Stimulated activated CD8-positive, alpha-beta memory T cell treated with anti-CD3 and anti-CD28 coated beads, Interleukin-12 subunit alpha, Interleukin-12 subunit beta, amount 100 ng/mL, for 24 hours (primary cell): Measurements from ENCODE around the gene METAP1D.

Experiments used
- DNase-seq: peaks from one replicate; pipeline ENCODE4 v3.0.0-alpha.2; 2020; ENCODE audit errors: extremely low read depth

The METAP1D gene

DNA sequence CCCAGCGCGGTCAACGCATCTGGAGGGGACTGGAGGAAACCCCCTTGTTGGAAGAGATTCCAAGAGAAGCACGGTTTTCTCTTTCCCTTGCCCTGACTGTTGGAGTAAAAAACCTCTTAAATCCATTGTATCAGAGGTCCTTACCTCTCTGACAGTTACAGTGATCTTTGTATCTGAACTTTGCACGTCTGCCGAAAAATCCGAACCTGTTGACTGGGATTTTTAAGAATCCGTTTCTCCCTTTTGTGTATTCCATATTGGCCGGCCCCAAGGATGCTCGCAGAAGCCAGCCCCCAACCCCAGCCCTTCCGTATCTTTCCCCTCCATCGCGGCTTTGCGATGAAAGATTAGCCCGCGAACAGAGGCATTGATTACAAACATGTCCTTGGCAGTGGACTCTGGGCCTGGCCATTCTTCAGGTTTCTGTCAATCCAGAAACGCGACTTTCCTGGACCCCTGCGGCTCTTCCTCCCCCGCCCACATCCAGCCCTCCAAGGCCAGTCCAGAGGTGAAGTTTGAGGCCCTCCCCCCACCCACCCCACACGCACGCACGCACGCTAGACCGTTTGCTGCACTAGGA, 81.0 kb downstream of the METAP1D start:
- no peak for DNase-seq

DNA sequence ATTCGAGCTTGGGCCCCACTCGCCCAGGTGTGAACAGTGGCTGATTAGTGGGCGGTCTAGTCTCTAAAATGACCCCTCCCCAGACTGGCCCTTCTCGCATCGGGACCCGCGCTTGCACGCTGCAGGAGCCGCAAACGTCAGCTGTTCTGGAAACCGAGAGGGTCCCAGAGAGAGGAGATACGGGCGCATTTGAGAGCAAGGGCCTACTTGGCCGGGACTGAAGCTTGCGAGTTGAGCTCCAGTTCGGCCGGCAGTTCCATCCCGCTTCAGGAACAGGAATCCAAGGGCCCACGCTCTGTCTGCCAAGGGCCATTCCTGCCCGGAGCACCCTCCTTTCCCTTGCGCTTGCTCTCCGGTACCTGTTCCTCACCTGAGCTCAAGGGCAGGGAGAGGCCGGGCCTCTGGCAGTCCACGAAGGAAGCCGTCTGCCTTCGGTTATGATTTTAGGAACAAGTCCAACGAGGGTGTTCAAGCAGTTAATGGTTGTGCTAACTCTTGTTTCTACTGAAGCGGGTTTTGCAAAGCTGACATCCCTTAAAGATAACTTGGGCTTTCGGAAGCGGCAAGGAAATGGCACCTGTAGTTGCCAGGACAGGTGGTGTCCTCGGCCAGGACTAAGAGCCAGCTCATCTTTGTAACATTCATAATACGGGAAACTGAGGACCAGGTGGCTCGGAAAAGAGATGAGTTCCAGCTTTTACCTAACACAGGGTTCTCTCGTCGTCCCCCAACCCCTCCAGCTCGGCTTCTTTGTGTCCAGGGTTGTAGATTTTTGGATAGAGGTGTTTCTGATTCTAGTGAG, 81.7 kb downstream of the METAP1D start:
- no peak for DNase-seq

DNA sequence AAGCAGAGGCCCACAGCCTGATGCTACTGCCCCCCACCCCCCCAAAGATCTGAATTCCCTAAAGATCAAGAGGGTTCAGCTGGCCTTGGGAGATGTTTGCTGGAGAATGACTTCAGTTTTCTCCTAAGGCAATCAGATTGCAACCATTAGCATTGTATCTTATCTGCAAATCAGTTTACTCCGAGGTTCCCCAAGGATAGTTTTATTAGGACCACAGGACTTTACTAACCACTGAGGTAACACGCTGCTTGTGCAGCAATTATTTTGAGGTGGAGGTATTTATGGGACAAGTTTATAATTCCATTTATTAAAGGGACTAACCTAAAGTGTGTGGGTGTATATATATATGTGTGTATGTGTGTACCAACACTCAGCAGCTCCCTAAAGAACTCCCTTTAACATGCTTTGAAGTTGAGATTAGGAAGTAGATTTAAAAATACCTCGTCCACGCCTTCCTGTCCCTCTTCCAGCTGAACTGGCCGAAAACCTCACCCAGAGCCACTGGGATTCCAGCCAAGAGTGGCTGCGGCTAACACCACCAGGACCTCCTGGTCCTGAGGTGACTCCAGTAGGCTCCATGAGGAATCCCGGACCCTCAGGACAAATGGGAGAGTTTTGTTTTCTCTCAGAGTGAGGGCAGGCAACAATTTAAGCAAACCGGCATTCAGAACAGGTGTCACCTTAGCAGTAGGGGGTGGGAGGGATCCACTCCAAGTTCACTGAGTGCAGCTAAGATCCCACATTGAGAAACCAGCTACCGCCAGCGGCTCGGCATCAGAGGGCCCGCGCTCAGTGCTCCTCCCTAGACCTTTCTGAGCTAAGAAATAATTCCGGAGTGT, 82.6 kb downstream of the METAP1D start:
- no peak for DNase-seq

DNA sequence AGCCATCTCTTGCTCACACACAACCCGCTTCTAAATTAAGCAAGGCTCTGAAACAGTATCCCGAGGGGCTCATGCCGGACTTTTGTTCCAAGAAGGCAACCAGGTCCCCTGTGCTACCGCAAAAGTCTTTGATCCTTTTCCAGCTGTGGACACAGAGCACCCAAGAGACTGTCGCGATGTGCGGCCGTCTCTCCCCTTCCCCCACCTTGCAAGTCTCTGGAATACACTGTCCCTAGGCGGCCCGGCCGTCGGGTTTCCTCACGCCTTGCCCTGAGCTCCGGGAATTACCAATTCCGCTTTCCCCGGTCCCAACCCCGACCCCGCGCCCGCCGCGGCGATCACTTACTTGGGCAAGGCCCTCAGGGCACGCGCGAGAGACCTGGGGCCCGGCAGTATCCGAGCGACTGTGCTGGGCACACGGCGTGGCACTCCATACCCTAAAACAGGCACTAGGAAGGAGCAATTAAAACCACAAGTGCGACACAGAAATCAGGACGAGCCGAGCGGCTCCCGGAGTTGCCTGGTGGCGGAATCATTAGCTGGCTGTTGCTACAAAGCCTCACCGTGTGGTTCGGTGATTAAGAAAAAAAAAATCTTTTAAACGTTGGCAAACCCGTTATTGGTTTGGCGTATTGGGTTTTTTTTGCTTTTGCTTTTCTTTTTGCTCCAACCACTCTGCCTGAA, 83.3 kb downstream of the METAP1D start:
- no peak for DNase-seq

DNA sequence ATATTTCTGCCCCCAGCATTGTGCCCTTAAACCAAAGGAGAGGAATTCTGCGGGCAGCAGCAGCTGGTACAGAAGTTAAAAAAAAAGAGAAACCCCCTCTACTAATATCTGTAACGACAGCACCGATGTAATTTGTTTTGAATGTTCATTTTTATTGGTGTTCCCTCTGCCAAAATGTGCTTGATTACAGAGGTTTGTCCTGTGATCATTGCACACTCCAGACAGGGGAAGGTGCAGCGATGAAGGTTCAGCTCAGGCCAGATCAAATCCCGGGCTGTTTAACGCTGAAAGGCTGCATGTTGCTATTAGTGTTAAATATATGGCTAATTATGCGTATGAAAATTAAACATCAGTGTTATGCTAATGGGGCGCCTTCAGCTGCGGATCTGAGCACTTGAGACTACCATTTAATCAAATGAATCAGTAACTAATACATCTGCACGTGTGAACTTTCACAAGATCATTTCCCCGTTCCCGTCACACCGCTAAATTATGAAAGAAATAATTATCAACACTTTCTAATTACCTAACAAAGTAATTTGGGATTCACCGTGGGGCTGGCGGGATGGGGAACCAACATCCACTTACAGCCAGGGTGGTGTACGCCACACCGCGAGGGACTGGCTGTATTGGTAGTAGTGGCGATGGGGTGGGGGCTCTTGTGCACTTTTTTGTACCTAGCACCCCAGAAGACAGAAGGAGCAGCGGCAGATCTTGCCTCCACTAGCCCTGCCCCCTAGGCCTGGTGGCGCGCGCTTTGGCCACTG, 84.1 kb downstream of the METAP1D start:
- no peak for DNase-seq

DNA sequence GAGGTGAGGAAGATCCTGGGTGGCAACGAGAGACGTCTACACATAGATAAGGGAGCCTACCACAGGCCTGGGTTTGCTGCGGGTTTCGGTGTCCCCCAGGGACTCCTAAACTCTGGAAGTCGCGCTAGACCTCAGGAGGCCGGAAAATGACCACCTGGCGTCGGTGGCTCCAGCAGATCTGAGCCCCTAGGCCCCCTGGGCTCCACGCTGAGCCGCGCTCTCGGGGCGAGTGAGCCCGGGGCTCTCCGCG, 84.6 kb downstream of the METAP1D start:
- DNase-seq, result no peak

DNA sequence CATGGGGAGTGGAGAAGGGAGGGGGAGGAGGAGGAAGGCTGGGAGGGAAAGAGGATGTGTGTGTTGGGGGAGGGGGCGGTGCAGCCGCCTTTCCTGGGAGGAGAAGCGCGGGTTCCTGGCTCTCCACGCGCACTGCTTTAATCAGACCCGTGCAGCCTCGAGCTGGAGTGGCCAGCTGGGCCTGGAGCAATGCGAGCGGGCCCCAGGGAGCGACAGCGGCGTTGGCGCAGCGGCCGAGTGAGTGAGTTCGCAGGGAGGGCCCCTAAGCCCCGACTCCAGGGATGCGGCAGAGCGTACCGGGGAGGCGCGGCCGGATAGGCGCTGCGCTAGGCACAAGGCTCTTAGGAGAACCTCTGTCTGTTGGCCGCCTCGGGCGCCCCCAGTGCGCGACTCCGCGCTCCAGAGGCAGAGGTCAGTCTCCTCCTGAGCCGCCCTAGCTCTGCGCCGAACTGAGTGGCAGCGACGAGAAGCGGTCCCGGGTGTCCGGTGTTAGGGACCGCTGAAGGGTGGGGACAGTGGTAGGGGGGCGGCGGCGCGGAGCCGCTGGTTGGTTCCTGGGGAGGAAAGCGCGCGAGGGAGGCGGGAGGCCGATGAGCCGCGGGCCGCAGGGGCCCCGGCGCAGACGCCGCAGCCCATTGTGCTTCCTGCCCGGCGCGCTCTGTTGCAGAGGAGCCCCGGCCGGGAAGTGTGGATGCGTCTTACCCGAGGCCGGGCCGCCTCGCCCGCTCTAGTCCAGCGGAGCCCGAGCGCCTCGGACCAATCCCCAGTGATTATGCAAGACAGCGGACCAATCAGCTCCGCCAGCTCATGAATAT, 85.1 kb downstream of the METAP1D start:
- no peak for DNase-seq

DNA sequence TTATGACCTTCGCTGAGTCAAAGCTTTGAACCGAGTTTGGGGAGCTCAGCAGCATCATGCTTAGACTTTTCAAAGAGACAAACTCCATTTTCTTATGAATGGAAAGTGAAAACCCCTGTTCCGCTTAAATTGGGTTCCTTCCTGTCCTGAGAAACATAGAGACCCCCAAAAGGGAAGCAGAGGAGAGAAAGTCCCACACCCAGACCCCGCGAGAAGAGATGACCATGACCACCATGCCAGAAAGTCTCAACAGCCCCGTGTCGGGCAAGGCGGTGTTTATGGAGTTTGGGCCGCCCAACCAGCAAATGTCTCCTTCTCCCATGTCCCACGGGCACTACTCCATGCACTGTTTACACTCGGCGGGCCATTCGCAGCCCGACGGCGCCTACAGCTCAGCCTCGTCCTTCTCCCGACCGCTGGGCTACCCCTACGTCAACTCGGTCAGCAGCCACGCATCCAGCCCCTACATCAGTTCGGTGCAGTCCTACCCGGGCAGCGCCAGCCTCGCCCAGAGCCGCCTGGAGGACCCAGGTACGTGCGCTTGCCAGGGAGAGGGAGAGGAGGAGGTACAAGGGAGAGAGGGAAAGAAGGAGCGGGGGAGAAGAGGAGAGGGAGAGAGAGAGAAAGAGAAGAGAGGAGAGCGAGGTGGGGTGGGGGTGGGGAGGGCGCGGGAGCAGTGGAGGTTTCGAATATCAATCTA, 85.9 kb downstream of the METAP1D start, which contains the start of gene DLX1:
TSS of gene DLX1 (plus strand) at position 48 of the 700 bp plus-strand sequence. CDS start at position 219, 171 bp downstream.
- DNase-seq, result no peak

DNA sequence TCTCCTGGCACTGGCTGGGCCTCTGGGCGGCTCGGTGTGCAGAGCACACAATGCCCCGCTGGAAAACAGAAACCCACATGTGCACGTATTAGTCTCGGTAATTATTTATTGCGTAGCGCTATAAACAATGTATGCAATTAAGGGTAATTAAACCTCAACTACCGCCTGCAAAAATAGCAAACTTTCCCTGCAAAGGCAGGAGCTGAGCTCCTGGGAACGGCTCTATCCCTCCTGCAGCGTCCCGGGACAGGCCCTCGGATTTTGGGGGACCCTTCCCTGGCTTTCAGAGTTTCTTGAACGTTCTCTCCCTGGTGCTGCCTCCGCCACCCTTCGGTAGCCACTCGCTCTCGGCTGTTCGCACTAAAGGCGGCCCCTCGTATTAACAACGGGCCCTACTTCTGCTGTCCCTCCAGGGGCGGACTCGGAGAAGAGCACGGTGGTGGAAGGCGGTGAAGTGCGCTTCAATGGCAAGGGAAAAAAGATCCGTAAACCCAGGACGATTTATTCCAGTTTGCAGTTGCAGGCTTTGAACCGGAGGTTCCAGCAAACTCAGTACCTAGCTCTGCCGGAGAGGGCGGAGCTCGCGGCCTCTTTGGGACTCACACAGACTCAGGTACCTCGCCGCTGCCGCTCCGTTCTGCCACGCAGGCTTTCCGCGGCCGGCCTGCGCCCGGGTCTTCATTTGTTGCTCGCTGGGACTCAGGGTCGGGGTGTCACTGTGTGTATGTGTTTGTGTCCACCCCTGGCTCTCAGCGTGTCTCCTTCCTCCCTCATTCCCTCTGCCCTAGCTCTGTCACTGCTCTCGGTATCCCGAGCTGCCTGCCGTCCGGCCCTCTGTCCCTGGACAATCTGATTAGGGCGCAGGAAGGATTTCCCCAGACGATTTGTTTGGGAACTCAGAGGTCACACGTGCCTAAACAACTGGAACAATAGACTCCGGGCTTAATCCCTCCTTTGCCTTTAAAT, 86.8 kb downstream of the METAP1D start:
- DNase-seq, result no peak

DNA sequence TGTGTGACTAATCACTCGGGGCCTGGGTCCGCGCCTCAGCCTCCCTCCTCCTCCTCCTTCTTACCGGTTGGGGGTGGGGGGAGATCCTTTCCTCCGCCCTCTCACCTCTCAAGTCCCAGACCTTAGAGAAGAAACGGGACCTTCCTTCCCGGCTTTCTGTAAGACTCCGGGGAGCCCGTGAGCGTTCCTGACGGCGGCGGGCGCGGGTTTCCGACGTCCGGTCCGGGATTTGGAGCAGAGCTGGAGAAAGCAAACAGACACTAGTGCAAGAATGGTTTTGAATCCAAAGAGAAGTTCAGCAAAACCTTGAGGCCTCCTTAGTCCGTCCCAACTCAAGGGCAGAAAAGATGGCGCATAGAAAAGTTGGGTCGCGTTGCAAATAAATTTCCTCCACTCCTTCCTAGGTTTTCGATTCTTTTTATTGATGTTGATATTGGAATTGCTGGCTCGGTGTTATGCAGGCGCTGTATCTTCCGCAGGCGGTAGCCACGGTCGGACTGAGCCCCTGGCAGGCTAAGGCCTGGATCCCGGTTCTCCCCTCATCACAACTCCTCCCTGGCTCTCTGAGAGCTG, 87.5 kb downstream of the METAP1D start:
- no peak for DNase-seq

DNA sequence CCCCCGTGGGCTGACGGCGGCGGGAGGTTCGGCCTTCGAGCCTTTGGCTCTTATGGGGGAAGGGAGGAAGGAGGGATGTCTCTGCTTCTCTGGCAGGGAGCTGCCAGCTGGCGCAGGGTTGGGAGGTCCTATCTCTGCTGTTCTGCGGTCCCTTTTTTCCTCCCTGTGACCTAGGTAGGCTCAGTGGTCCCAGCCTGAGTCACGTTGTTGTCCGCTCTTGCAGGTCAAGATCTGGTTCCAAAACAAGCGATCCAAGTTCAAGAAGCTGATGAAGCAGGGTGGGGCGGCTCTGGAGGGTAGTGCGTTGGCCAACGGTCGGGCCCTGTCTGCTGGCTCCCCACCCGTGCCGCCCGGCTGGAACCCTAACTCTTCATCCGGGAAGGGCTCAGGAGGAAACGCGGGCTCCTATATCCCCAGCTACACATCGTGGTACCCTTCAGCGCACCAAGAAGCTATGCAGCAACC, 88.1 kb downstream of the METAP1D start:
- DNase-seq, result no peak

DNA sequence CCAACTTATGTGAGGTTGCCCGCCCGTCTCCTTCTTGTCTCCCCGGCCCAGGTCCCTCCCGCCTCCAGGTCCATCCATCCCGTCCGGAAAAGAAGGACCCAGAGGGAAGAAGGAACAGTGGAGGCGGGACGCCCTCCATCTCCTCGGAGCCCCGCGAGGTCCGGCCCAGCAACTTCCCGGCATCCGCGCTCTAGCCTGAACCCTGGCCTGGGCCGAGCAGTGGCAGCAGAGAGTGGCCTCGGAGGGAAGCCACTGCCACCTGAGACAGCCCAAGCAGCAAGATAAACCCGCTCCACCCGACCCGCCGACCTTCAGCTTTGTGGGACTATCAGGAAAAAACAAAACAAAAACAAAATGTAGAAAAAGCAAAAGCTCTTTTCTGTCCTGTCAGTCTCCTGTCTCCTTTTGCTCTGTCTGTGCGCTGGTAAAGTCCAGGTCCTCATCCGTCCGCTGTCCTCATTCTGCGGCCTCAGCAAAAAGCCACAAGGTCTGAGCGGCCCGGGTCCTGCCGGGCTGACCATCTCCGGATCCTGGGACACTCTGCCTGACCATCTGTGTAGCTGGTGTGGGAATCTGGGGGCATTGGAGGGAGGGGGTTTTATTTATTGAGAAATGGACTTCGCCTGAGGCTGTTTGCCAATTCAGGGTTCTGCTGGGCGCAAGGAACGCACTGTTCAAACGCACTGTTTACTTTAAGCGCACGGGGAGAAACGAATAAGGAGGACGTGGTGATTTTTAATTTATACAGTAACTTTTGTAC, 88.7 kb downstream of the METAP1D start:
- DNase-seq, result no peak

DNA sequence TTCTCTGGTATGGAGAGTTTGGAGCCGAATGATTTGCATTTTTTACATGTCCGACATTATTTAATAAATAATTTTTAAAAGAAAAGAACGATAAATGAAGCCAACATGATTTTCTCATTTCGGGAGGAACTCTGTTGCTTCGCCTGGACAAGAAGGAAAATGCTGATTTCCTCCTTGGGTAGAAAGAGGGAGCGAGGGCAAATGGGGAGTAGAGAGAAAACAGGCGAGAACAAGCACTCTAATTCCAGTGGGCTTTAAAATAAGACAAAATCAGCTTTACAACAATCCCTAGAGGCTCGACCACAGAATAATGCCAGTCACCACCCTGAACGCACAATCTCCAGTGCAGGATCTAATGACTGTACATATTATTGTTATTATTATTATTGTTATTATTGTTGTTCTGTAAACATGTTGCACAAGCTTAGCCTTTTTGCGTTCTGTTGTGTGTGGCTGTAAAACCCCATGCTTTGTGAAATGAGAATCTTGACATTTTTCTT, 89.3 kb downstream of the METAP1D start:
- DNase-seq, result no peak

DNA sequence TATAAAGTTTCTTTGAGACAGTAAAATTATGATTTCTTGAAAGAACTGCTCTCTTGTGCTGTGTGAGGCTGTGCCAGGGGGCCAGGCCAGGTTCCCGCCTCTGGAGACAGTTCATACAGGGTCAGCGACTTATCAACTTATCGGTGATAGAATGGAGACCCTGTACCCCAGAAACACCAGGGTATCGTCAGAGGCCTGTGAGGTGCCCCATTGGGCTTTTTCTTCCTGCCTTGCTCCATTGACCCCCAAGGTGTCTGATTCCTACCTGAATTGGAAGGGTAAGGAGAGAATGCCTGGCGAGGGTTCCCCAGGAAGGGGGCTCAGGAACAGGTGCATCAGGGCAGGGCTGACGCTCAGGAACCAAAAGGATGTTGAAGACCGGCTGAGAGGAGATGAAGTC, 89.9 kb downstream of the METAP1D start:
- DNase-seq, result no peak

DNA sequence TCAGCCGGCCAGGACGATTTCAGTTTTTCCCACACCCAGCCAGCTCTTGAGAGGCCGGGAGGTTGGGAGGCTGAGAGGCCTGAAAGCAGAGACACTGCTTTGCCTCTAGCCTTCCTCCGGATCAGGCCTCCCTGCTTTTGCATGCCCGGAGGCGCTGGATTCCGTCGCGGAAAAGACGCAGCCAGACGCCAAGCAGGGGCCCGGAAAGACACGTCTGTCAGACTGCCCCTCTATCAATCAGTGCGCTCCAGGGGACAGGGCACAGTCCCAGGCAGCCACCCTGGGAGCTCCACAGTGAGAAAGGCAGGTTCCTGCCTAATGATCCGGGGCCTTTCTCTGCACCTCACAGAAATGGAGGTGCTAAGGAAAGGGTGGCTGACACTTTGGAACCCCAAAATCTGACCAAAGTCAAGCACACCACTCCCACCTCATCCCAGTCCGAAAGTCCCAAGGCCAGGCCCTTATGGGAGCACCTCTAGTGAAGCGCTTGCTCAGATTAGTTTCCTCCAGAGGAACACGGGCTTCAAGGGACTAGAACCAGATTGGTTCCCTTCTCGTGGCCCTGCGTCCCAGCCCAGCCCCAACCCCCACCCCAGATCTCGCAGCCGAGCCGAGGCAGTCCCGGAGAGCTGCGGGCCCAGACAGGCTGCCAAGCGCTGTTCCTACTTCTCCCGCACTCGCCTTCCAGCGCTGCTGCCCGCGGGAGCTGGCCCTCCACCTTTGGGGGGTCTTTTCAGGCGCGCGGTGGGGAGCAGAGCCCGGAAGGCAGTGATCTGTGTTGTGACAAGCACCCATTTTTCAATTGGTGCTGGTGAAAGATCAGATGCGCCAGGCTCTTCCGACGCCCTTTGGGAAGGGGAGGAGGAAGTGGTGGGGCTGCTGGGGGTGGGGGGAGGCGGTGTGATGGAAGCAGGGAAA, 90.5 kb downstream of the METAP1D start:
- DNase-seq, result no peak

DNA sequence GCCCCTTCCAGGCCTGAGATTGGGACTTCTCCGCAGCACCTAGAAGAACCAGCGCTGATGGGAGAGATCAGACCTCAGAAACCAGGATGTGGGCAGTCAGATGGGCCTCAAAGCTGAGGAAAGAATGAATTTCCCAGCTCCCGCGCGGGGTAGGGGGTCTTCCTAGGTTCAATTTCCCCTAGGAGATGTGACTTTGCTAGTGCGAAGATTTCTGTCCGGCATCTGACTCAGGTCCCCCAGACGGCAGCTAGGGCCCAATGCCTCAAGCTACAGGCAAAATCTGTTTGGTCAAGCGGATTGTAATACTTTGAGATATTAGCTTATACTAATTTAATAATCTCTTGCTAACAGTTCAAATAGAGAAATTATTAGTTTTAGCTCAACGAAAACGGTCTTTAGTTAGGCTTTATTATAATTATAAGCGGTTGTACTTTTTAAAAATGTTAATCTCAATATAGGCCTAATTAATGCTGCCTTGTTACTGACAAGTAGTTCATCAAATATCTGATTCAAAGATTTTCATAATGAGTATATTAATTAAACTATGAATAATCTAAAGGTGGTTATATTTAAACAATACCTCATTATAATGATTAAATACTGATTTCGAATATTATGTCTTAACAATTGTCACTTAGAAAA, 91.4 kb downstream of the METAP1D start:
- DNase-seq, result no peak
